Astrocyte of the spinal cord (primary cell): ENCODE results near the gene PADI6.

Experiments
- DNase-seq: peaks from one replicate; pipeline ENCODE4 v3.0.0; 2011; ENCODE audit warnings: low read depth, low spot score
- H3K4me3 ChIP-seq: 2 replicates; pipeline ENCODE4 v1.5.1; 2011; ENCODE audit warnings: low read depth, mild to moderate bottlenecking, low read length, moderate library complexity
- CTCF ChIP-seq: IDR thresholded peaks from 2 replicates; pipeline ENCODE4 v1.5.1; 2012; ENCODE audit warnings: low read depth, mild to moderate bottlenecking, low read length, inconsistent platforms
- in situ Hi-C: cut with HindIII; loops from 2 replicates; pipeline ENCODE4 v1.10.0; 2017; ENCODE audit warnings: low sequenced_read_pairs

PADI6 gene

GRCh38 chr1:17438318-17439249, 66.6 kb downstream of the PADI6 start:
- no peak for TF ChIP-seq CTCF
- peak; percentile 48 for DNase-seq
- in situ Hi-C loops, result no loop called here
- H3K4me3 ChIP-seq, result peak overlapping the region; percentile 91

- peak within 1 kb of the TSS; percentile 91 for H3K4me3 ChIP-seq
- TF ChIP-seq CTCF, result no peak
- in situ Hi-C loops, result no loop called here
- peak; percentile 79 for DNase-seq
These were observed 67.5 kb downstream of the PADI6 start, which contains the start of gene RCC2 for GRCh38 chr1:17439250-17440073. RCC2 (minus strand) TSS chr1:17439677; CDS start chr1:17438514, 1,163 bp downstream.

- peak overlapping the region; percentile 44 for H3K4me3 ChIP-seq
- DNase-seq, result no peak
- TF ChIP-seq CTCF, result no peak
- in situ Hi-C loops, result no loop called here
These were observed 68.3 kb downstream of the PADI6 start for GRCh38 chr1:17440074-17440826.

GRCh38 chr1:17440827-17441168, 68.8 kb downstream of the PADI6 start:
- DNase-seq, result no peak
- in situ Hi-C loops, result no loop called here
- no peak overlapping the region for H3K4me3 ChIP-seq
- no peak for TF ChIP-seq CTCF

- no peak overlapping the region for H3K4me3 ChIP-seq
- in situ Hi-C loops, result no loop called here
- DNase-seq, result peak; percentile 63
- no peak for TF ChIP-seq CTCF
These were observed 69.4 kb downstream of the PADI6 start for GRCh38 chr1:17441265-17441992.
